ENCODE data around the gene INPP5A. TPM values are rescaled to one million over a fixed set of nuclear protein-coding genes. Genes with fewer than 3 reads are reported as not detected.

Gene INPP5A
- total and polyA plus RNA-seq, 2 of the 13 experiments (the other 11 are each of a cell fraction or from before 2014, with no cell fraction given), result 17.5 to 37.9 TPM

- no peak overlapping the region for H3K27ac ChIP-seq (ENCODE audit: extremely low read length, insufficient read depth, low read length)
- no TSS peak for BruUV-seq (replicated peaks)
- H3K36me3 ChIP-seq (replicated peaks in 1 of 2; ENCODE audit: control insufficient read depth in 1 of 2, insufficient read depth in 2 of 2, low read length in 2 of 2), result peaks cover 0 to 4% of the 10 kb centered on the region in 2 experiments; a peak in 2 of 5 replicates
- no peaks in the 10 kb centered on the region for H3K27me3 ChIP-seq (ENCODE audit: control insufficient read depth in 1 of 2, insufficient read depth in 2 of 2, low read length in 2 of 2)
- H4K20me1 ChIP-seq (ENCODE audit: insufficient read depth, low read length), result no peaks in the 10 kb centered on the region
- TF ChIP-seq NCOA2 (CRISPR knock-in tag; IDR thresholded peaks at IDR 0.05) (no peak), ZNF780A (CRISPR knock-in tag; IDR thresholded peaks at IDR 0.05) (no peak), ZFY (CRISPR knock-in tag; IDR thresholded peaks at IDR 0.05) (no peak), JUND (CRISPR knock-in tag; IDR thresholded peaks at IDR 0.05) (no peak), ZNF124 (CRISPR knock-in tag; IDR thresholded peaks at IDR 0.05) (no peak), ZNF788 (CRISPR knock-in tag; IDR thresholded peaks at IDR 0.05; ENCODE audit: borderline replicate concordance) (no peak), ZNF567 (CRISPR knock-in tag; IDR thresholded peaks at IDR 0.05; ENCODE audit: borderline replicate concordance) (no peak), PHF20 (CRISPR knock-in tag; IDR thresholded peaks at IDR 0.05) (no peak), ZNF510 (CRISPR knock-in tag; IDR thresholded peaks at IDR 0.05; ENCODE audit: low read depth) (no peak), PAF1 (CRISPR knock-in tag; IDR thresholded peaks at IDR 0.05) (no peak), POLR2AphosphoS5 (IDR thresholded peaks at IDR 0.05; ENCODE audit: low read depth, low read length) (no peak), RXRA (CRISPR knock-in tag; IDR thresholded peaks at IDR 0.05) (no peak), DMTF1 (CRISPR knock-in tag; IDR thresholded peaks at IDR 0.05) (no peak), PTBP1 (IDR thresholded peaks at IDR 0.05; ENCODE audit: low read depth, low read length, poor library complexity, severe bottlenecking) (no peak), ZNF274 (CRISPR knock-in tag; IDR thresholded peaks at IDR 0.05) (no peak), MZF1 (CRISPR knock-in tag; IDR thresholded peaks at IDR 0.05; ENCODE audit: borderline replicate concordance) (no peak), NR1H2 (CRISPR knock-in tag; IDR thresholded peaks at IDR 0.05; ENCODE audit: borderline replicate concordance, low read depth) (no peak), SIN3A (IDR thresholded peaks at IDR 0.05; ENCODE audit: borderline replicate concordance, low read depth, low read length) (no peak), ZNF747 (CRISPR knock-in tag; IDR thresholded peaks at IDR 0.05; ENCODE audit: borderline replicate concordance) (no peak)
- in situ Hi-C loops (cut with HindIII; ENCODE audit: extremely low pct_ligation_motif_present, low pct_unique_long_range_greater_than_20kb) (no loop called here), intact Hi-C loops (cut with micrococcal nuclease; ENCODE audit: unreplicated experiment) (no loop called here)
- no peak overlapping the region for H3K4me3 ChIP-seq (replicated peaks in 1 of 3; ENCODE audit: insufficient read depth in 1 of 3, low read depth in 2 of 3, low read length in 3 of 3)
- H3K9me3 ChIP-seq (ENCODE audit: low read length), result 0 out of 2 replicates have a peak, but pooled peaks cover 9% of the 10 kb centered on the region
- CTCF ChIA-PET (ENCODE audit: low intra/inter-chr PET ratio, low total read pairs), result no interaction called here
- no peak for ATAC-seq
- no peak overlapping the region for H3K4me2 ChIP-seq (ENCODE audit: low read depth, low read length)
- WGBS (ENCODE audit: low lambda C conversion rate), result over 99% methylated on average over 7 of the region's 7 CpGs
- no peak for FAIRE-seq
- H2AFZ ChIP-seq (ENCODE audit: low read length), result no peak overlapping the region
- H3K9ac ChIP-seq (ENCODE audit: insufficient read depth, low read depth, low read length), result no peak overlapping the region
- H3K79me2 ChIP-seq (ENCODE audit: insufficient read depth, low read length), result no peaks in the 10 kb centered on the region
- no peak for DNase-seq (ENCODE audit: low spot score)
- H3K4me1 ChIP-seq (ENCODE audit: insufficient read depth, low read length), result peaks cover 9% of the 10 kb centered on the region
- POLR2A ChIA-PET, result no interaction called here
Measured at GRCh38 chr10:132690401-132690800, 152.8 kb downstream of the INPP5A start.

Measured in HepG2 (cell line).